GM11168 (cell line): ENCODE data around the gene ZBTB20.

Experiments used
- in situ Hi-C: fragments of 300-500 bp; cut with MboI; formaldehyde crosslinking; loops from one replicate; pipeline ENCODE4 v1.12.0; 2022; ENCODE audit warnings: low sequenced_read_pairs; ENCODE audit not compliant: unreplicated experiment

The ZBTB20 gene

DNA sequence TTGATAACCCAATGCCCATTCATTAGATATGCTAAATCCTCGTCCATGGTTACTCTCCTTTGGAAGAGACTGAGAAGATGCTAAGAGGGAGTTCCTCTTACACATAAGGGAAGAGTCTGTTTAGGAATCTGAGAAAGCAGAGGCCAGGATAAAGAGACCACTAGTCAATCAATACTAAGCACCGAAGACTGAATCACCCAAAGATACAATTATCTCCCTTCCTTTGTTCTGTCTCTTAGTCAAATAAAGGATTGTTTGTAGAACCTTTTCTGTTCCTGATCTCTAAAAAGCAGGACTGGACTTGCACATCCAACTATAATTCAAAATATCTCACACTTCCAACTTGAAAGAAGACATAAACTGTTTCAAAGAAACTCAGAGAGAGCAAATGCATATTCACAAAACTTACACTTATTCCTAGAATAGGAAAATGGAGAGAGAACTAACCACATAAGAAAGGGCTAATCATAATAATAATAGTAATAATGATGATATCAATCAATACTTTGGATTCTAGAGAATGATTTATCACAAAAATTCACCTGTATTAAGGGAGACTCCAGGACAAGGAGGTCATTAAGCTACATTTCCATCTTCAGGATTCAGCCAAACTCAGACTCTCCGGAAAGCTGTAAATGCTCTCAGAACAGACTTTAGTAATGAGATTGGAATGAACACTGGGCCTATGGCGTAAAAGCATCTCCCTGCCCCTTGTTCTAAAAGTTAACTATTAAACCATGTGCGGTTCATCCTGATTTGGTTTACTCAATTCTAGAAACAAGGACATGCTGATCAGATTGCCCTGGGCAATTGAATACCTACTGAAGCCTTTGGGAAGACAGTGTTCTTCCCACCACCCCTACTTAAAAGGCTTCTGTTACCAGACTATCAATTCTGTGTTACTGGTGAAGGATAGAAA, 401.5 kb downstream of the ZBTB20 start:
- in situ Hi-C loops, result no loop called here

GRCh38 chr3:114743746-114744485, 403.2 kb downstream of the ZBTB20 start:
- in situ Hi-C loops, result no loop called here

GRCh38 chr3:114741066-114741465, 406.0 kb downstream of the ZBTB20 start:
- in situ Hi-C loops, result no loop called here

- in situ Hi-C loops, result no loop called here
Observed at GRCh38 chr3:114739627-114740026, 407.5 kb downstream of the ZBTB20 start.

DNA sequence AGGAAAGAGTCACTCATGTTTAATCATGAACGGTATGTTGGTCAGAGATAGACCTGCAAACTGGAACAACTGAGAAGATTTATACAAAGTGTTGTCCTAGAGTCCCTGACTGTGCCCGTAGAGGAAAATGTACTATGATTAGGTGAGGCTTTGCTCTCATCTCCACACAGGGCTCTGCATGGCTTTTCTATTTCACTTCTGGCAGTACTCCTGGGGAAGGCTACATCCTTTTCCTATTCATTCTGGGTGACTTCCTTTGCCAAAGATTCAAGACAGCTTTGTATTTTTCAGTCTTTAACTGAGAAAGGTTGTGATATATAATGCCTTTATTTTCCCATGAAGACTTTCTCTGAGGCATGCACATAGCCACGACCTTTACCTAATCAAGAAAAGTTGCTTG, 414.7 kb downstream of the ZBTB20 start:
- in situ Hi-C loops, result no loop called here

DNA sequence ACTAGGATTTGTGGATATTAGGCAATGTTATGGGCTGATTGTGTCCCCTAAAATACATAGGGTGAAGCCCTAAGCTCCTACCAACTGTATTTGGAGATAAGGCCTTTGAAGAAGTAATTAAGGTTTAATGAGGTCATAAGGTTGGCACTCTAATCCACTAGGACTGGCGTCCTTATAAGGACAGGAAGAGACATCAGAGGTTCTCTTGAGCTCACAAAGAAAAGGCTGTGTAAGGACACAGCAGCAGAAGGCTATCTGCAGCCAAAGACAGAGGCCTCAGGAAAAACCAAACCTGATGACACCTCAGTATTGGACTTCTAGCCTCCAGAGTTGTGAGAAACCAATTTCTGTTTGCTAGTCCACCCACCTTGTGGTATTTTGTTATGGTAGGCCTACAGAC, 416.7 kb downstream of the ZBTB20 start:
- in situ Hi-C loops, result no loop called here

GRCh38 chr3:114727373-114727772, 419.7 kb downstream of the ZBTB20 start:
- in situ Hi-C loops, result no loop called here

DNA sequence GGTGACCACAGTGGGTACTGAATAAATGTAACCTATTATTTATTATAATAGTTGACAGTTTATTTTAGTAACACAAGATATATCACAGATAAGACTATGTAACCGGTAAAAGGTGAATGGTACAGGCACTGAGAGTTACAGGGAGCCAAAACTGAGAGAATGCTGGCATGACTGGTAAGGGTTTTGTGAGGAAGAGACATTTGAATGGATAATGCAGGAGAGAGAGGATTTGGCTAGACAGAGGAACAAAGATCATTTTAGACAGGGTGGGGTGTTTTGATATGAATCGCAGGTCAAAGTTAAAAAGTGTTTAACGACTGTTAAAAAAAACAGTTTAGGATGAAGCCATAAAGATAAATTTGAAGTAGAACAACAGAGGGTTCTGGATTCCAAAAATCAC, 421.1 kb downstream of the ZBTB20 start:
- in situ Hi-C loops, result no loop called here

DNA sequence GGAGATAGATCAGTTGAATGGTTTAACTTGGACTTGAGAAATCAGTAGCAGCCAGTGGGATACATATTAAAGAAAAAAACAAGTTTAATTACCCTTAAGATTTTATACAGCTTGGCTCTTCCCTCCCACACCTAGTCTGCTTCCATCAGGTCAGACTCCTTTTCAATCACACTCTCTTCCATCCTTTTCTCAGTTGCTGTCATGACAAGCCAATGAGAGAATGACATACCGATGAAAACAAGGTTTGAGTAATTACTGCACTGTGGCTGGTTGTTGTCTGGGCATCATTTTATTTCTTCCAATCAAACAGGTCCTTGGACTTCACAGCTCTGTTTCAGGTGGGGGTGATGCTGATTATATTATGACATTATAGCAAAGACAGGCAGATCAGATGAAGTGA, 424.6 kb downstream of the ZBTB20 start:
- in situ Hi-C loops, result no loop called here

DNA sequence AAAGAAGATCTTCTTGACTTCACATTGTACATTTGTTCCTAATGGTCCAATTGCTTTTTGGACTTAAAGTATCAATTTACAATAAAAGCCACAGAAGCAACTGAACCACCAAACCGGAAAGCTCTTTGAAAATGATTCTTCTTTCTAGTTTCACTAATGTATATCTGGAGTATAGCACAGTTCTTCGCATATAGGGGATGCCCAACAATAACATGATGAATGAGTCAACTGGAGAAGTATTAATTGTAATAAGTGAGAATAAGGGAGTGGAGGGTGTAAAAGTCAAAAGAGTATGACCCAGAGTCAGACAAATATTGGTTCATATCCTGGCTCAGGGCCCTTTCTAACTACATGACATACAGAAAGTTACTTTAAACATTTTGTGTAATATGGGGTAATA, 425.2 kb downstream of the ZBTB20 start:
- in situ Hi-C loops, result no loop called here

GRCh38 chr3:114721209-114721608, 425.9 kb downstream of the ZBTB20 start:
- in situ Hi-C loops, result no loop called here

GRCh38 chr3:114718898-114719210, 428.2 kb downstream of the ZBTB20 start:
- in situ Hi-C loops, result no loop called here

DNA sequence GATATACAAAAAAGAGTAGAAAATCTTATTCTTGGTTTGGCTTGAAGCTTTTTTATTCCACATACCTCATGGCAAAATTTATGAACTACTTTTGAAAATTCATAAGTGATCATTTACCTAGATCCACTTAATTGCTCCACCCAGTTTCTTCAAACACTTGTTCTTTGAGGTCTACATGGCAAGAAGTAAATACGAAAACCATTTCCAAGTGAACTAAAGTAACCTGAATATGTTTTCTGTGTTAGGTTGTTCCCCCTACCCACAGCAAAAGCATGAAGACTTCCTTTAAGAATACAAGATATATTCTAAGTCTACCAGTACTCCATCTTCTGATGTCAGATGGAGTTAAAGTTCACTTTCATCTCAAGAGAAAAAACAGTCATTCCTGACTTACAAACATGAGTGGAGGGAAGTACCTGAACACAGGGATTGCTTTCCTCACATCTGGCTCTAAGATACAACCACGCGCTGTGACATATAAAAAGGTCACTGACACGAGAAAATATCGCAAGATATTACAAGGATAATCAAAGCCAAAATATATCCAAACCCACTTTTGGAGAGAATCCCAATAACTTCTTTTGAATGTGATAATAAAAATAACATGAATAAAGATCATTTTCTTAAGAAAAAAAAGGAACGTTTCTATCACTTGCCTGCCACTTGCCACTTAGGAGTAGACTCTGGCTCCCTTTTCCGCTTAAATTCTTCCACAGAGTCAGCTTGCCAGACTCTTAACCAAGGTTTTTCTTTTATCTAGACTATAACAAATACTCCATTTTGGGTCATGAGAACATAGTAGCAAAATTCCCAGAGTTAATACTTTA, 428.8 kb downstream of the ZBTB20 start:
- in situ Hi-C loops, result no loop called here

DNA sequence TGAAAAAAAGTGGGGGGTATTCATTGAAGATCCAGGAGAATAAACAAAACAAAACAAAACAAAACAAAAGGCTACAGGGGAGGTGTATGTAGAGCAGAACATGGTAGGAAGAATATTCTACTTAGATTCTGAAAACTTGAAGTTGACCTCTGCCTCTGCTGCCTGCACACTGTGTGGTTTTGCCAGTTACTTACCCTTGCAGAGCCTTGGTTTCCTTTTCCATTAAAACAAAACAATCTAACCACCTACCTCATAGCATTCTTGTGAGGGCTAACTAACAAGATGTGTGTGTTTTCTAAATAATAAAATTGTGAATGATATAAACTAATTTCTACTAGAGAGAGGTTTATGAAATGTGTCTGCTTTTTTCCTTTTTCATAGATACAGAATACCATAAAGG, 430.2 kb downstream of the ZBTB20 start:
- in situ Hi-C loops, result no loop called here

DNA sequence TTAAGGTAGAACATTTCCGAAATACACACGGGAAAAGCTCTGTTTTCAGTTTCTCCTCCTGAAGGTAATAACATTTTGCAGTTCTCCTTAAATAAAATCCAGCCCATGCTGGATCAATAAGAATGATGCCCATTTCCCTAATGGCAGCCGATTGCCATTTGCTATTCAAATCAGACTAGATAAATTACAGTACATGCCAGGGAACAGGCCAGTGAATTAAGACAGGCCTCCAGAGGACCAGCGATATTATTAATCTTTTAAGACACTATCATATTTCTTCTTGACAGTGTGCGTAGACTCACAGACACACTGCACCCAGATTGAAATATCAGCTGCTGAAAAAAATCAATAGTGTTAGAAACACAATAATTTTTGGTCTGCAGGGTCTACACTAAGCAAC, 431.0 kb downstream of the ZBTB20 start:
- in situ Hi-C loops, result no loop called here

GRCh38 chr3:114714957-114715460, 432.1 kb downstream of the ZBTB20 start:
- in situ Hi-C loops, result no loop called here

DNA sequence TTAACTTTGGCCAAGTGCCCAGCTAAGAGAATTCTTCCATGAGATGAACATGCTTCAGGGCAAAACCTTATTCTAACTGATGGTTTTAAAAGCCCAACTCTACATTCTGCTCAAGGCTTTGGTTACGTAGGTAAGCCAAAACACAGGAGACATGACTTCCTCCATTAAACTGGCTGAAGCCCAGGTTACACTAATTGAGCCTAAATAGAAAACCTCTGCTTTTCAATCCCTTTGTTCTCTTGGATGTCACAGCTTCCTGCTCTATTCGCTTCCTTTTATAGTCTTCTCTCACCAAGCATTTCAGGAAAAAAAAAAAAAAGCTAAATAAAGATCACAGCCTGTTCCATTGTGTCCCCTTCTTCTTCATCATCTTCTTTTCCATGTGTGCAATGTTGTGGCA, 432.9 kb downstream of the ZBTB20 start:
- in situ Hi-C loops, result no loop called here

DNA sequence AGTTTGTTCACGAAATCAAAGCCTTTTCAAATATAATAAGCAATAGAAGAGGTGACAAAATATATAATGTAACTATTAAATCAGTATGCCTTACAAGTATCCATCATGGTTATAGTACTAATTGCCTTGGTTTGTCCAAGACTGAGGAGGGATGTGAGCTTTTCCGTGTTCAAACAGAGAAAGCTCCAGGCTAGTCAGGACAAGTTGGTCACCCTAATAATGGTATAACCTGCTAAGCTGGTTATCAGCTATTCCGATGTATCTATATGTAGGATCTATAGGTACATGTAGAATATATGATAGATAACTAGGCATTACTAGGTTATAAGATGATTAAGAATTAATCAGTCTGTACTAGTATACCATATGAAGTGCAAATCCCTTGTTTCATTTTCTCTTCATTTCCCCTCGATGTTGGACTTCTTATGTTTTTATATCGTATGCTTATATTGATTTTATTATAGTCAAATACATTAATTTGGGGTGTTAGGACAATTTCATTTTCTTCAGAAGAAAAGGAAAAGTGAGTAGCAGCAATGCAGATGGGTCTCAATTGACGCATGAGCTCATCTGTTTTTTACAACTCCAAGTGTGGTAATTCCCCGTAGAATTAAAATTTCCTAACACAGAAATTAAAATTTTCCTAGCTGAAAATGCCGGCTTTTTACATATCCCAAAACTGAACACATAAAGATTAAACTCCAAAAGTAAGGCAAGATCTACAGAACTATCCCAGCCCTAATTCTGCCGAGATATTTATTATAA, 434.2 kb downstream of the ZBTB20 start:
- in situ Hi-C loops, result no loop called here

- in situ Hi-C loops, result no loop called here
Observed at GRCh38 chr3:114711321-114711886, 435.7 kb downstream of the ZBTB20 start.

- in situ Hi-C loops, result no loop called here
Observed at GRCh38 chr3:114709102-114709501, 438.0 kb downstream of the ZBTB20 start.
